ENCODE data around the gene BOK. TPM values are rescaled to one million over a fixed set of nuclear protein-coding genes. Genes with fewer than 3 reads are reported as not detected.

Gene BOK
- polyA plus RNA-seq, 1 donor from 2014 or later: 2.3 TPM

- no peaks in the 10 kb centered on the region for H3K36me3 ChIP-seq (ENCODE audit: insufficient read depth, low read length)
- H3K27ac ChIP-seq (ENCODE audit: low read length): no peak overlapping the region
- no peaks in the 10 kb centered on the region for H3K79me2 ChIP-seq (replicated peaks; ENCODE audit: insufficient read depth, low read length)
- H3K4me3 ChIP-seq (ENCODE audit: low read length): no peak overlapping the region
- no peaks in the 10 kb centered on the region for H4K20me1 ChIP-seq (ENCODE audit: insufficient read depth)
- H3K27me3 ChIP-seq (ENCODE audit: insufficient read depth, low read depth, low read length): no peaks in the 10 kb centered on the region
- no peak overlapping the region for H3K4me2 ChIP-seq (ENCODE audit: low read length)
- H3F3A ChIP-seq (ENCODE audit: insufficient read depth, low read length, poor library complexity, severe bottlenecking): no peaks in the 10 kb centered on the region
- TF ChIP-seq MXI1 (conservative IDR thresholded peaks at IDR 0.05; ENCODE audit: poor library complexity, severe bottlenecking) (no peak), EP300 (conservative IDR thresholded peaks at IDR 0.05; ENCODE audit: poor library complexity, severe bottlenecking) (no peak), RAD21 (conservative IDR thresholded peaks at IDR 0.05) (no peak), POLR2AphosphoS5 (IDR thresholded peaks at IDR 0.05) (no peak), EZH2 (IDR thresholded peaks at IDR 0.05; ENCODE audit: borderline replicate concordance, insufficient read depth, low read length, poor library complexity, severe bottlenecking) (no peak), TAF1 (IDR thresholded peaks at IDR 0.05; ENCODE audit: low read depth) (no peak), SMC3 (conservative IDR thresholded peaks at IDR 0.05; ENCODE audit: poor library complexity) (no peak)
- TF ChIP-seq, protein P1, sequence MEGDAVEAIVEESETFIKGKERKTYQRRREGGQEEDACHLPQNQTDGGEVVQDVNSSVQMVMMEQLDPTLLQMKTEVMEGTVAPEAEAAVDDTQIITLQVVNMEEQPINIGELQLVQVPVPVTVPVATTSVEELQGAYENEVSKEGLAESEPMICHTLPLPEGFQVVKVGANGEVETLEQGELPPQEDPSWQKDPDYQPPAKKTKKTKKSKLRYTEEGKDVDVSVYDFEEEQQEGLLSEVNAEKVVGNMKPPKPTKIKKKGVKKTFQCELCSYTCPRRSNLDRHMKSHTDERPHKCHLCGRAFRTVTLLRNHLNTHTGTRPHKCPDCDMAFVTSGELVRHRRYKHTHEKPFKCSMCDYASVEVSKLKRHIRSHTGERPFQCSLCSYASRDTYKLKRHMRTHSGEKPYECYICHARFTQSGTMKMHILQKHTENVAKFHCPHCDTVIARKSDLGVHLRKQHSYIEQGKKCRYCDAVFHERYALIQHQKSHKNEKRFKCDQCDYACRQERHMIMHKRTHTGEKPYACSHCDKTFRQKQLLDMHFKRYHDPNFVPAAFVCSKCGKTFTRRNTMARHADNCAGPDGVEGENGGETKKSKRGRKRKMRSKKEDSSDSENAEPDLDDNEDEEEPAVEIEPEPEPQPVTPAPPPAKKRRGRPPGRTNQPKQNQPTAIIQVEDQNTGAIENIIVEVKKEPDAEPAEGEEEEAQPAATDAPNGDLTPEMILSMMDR (IDR thresholded peaks at IDR 0.05; ENCODE audit: poor library complexity, severe bottlenecking): no peak
- TF ChIP-seq, protein P2, sequence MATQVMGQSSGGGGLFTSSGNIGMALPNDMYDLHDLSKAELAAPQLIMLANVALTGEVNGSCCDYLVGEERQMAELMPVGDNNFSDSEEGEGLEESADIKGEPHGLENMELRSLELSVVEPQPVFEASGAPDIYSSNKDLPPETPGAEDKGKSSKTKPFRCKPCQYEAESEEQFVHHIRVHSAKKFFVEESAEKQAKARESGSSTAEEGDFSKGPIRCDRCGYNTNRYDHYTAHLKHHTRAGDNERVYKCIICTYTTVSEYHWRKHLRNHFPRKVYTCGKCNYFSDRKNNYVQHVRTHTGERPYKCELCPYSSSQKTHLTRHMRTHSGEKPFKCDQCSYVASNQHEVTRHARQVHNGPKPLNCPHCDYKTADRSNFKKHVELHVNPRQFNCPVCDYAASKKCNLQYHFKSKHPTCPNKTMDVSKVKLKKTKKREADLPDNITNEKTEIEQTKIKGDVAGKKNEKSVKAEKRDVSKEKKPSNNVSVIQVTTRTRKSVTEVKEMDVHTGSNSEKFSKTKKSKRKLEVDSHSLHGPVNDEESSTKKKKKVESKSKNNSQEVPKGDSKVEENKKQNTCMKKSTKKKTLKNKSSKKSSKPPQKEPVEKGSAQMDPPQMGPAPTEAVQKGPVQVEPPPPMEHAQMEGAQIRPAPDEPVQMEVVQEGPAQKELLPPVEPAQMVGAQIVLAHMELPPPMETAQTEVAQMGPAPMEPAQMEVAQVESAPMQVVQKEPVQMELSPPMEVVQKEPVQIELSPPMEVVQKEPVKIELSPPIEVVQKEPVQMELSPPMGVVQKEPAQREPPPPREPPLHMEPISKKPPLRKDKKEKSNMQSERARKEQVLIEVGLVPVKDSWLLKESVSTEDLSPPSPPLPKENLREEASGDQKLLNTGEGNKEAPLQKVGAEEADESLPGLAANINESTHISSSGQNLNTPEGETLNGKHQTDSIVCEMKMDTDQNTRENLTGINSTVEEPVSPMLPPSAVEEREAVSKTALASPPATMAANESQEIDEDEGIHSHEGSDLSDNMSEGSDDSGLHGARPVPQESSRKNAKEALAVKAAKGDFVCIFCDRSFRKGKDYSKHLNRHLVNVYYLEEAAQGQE (IDR thresholded peaks at IDR 0.05; ENCODE audit: borderline replicate concordance): no peak
- no peaks in the 10 kb centered on the region for H3K9me2 ChIP-seq (ENCODE audit: insufficient read depth, low read length)
- H3K9ac ChIP-seq (ENCODE audit: low read length): no peak overlapping the region
- no peaks in the 10 kb centered on the region for H3K9me3 ChIP-seq (ENCODE audit: low read length)
- no peak overlapping the region for H2AFZ ChIP-seq (ENCODE audit: low read depth, low read length)
Observed at GRCh38 chr2:241603686-241604085, 45.1 kb downstream of the BOK start.

GRCh38 chr2:241606186-241606585 is 47.6 kb downstream of the BOK start:
- Histone ChIP-seq H3K36me3 (ENCODE audit: insufficient read depth, low read length) (no peaks in the 10 kb centered on the region), H3F3A (ENCODE audit: insufficient read depth, low read length, poor library complexity, severe bottlenecking) (no peaks in the 10 kb centered on the region), H3K9me3 (ENCODE audit: low read length) (no peaks in the 10 kb centered on the region), H3K27me3 (ENCODE audit: insufficient read depth, low read depth, low read length) (no peaks in the 10 kb centered on the region), H3K4me2 (ENCODE audit: low read length) (no peak overlapping the region), H3K27ac (ENCODE audit: low read length) (no peak overlapping the region), H3K4me3 (ENCODE audit: low read length) (no peak overlapping the region), H2AFZ (ENCODE audit: low read depth, low read length) (no peak overlapping the region), H4K20me1 (ENCODE audit: insufficient read depth) (no peaks in the 10 kb centered on the region), H3K9ac (ENCODE audit: low read length) (no peak overlapping the region), H3K9me2 (ENCODE audit: insufficient read depth, low read length) (no peaks in the 10 kb centered on the region), H3K79me2 (replicated peaks; ENCODE audit: insufficient read depth, low read length) (no peaks in the 10 kb centered on the region)
- TF ChIP-seq, protein P1 (IDR thresholded peaks at IDR 0.05; ENCODE audit: poor library complexity, severe bottlenecking): no peak
- TF ChIP-seq EZH2 (IDR thresholded peaks at IDR 0.05; ENCODE audit: borderline replicate concordance, insufficient read depth, low read length, poor library complexity, severe bottlenecking) (no peak), RAD21 (conservative IDR thresholded peaks at IDR 0.05) (no peak), TAF1 (IDR thresholded peaks at IDR 0.05; ENCODE audit: low read depth) (no peak), EP300 (conservative IDR thresholded peaks at IDR 0.05; ENCODE audit: poor library complexity, severe bottlenecking) (no peak), MXI1 (conservative IDR thresholded peaks at IDR 0.05; ENCODE audit: poor library complexity, severe bottlenecking) (no peak), POLR2AphosphoS5 (IDR thresholded peaks at IDR 0.05) (no peak), SMC3 (conservative IDR thresholded peaks at IDR 0.05; ENCODE audit: poor library complexity) (no peak)
- TF ChIP-seq, protein P2 (IDR thresholded peaks at IDR 0.05; ENCODE audit: borderline replicate concordance): no peak

Data from neural cell (in vitro differentiated cells).